Fibroblast of villous mesenchyme (primary cell): ENCODE results near the gene PHLPP1. TPM values are rescaled to one million over a fixed set of nuclear protein-coding genes. Genes with fewer than 3 reads are reported as not detected.

Experiments
- DNase-seq: peaks from one replicate; pipeline ENCODE4 v3.0.0-alpha.2; 2010; ENCODE audit warnings: low read depth
- H3K4me3 ChIP-seq: 2 replicates; pipeline ENCODE4 v1.5.1; 2011; ENCODE audit warnings: low read depth, mild to moderate bottlenecking, low read length
- CTCF ChIP-seq: IDR thresholded peaks from 2 replicates; pipeline ENCODE4 v1.5.1; 2012; ENCODE audit warnings: low read depth, mild to moderate bottlenecking, low read length; ENCODE audit not compliant: insufficient read depth
- small RNA-seq: library from RNA; depleted of rRNA; stranded (forward); fragments of <200 nt; gene quantifications from one replicate; pipeline ENCODE3, GENCODE V24; 2012
- total RNA-seq: library from RNA; depleted of rRNA; stranded (reverse); fragments of >200 nt; gene quantifications from 2 replicates; pipeline ENCODE4 v1.2.3, GENCODE V29; 2012

PHLPP1 gene
- total RNA-seq, 1 donor = 4.7 TPM

GRCh38 chr18:63025251-63026090 is 310.1 kb downstream of the PHLPP1 start:
- DNase-seq = no peak
- peak; percentile 29 for TF ChIP-seq CTCF
- no peak overlapping the region for H3K4me3 ChIP-seq

- no peak overlapping the region for H3K4me3 ChIP-seq
- DNase-seq = no peak
- TF ChIP-seq CTCF = no peak
Measured at GRCh38 chr18:63028380-63028779, 313.0 kb downstream of the PHLPP1 start.

Small RNA genes within 50 kb of the gene (small RNA-seq; reads per million reads assigned to genes)
- not detected for gene RNU6-142P

Other genes with a start within 250 kb of the PHLPP1 start
- 5.5 and 9.5 TPM in 2 replicates for gene ZCCHC2, start 192.5 kb upstream of the PHLPP1 start, total RNA-seq